Endothelial cell of umbilical vein (primary cell): ENCODE data around the gene C12orf60.

Experiments
- EZH2 ChIP-seq: IDR thresholded peaks from 2 replicates; pipeline ENCODE4 v1.6.1; 2012; ENCODE audit warnings: borderline replicate concordance, low read depth, mild to moderate bottlenecking, moderate library complexity, low read length, inconsistent platforms; ENCODE audit not compliant: severe bottlenecking
- TF ChIP-seq, protein P1 (sequence below), 2 donors: IDR thresholded peaks; 1 replicate in 1 of 2; 2 replicates in 1 of 2; pipeline ENCODE4 v1.5.1; 2011; ENCODE audit warnings: low read length in 2 of 2, mild to moderate bottlenecking in 2 of 2, moderate library complexity in 2 of 2, control low read depth in 1 of 2, inconsistent platforms in 1 of 2, low read depth in 1 of 2; ENCODE audit not compliant: insufficient read depth in 1 of 2; ENCODE audit errors: extremely low read depth in 1 of 2

DNA sequence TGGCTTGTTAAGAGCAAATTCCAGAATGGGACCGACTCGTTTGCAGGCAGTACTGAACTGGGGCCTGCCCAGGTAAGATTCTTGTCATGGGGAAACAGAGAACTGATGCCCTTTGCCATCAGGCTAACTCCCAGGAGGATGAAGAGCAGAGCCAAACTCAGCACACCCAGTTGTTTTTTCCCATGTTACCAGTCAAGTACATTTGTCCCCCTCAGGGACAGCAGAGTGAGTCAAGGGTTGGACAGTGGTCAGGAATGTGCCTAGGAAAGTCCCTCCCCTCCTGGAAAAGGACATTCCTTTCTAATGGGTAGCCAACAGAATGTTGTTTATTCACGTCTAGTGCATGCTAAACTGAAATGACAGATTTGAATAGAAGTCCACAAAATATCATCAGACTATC lies 38.3 kb downstream of the C12orf60 start:
- TF ChIP-seq, protein P1, sequence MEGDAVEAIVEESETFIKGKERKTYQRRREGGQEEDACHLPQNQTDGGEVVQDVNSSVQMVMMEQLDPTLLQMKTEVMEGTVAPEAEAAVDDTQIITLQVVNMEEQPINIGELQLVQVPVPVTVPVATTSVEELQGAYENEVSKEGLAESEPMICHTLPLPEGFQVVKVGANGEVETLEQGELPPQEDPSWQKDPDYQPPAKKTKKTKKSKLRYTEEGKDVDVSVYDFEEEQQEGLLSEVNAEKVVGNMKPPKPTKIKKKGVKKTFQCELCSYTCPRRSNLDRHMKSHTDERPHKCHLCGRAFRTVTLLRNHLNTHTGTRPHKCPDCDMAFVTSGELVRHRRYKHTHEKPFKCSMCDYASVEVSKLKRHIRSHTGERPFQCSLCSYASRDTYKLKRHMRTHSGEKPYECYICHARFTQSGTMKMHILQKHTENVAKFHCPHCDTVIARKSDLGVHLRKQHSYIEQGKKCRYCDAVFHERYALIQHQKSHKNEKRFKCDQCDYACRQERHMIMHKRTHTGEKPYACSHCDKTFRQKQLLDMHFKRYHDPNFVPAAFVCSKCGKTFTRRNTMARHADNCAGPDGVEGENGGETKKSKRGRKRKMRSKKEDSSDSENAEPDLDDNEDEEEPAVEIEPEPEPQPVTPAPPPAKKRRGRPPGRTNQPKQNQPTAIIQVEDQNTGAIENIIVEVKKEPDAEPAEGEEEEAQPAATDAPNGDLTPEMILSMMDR (IDR thresholded peaks at IDR 0.05; ENCODE audit: extremely low read depth in 1 of 2, insufficient read depth in 1 of 2, low read depth in 1 of 2, low read length in 2 of 2) = no peak
- TF ChIP-seq EZH2 = no peak
